GM21737 (cell line): ENCODE data around the gene ATG9B.

Experiments
- ATAC-seq: cut with Tn5 transposase; IDR thresholded peaks from one replicate; pipeline ENCODE4 v1.9.1; 2021; ENCODE audit warnings: mild to moderate bottlenecking, moderate library complexity; ENCODE audit not compliant: unreplicated experiment

ATG9B gene, protein sequence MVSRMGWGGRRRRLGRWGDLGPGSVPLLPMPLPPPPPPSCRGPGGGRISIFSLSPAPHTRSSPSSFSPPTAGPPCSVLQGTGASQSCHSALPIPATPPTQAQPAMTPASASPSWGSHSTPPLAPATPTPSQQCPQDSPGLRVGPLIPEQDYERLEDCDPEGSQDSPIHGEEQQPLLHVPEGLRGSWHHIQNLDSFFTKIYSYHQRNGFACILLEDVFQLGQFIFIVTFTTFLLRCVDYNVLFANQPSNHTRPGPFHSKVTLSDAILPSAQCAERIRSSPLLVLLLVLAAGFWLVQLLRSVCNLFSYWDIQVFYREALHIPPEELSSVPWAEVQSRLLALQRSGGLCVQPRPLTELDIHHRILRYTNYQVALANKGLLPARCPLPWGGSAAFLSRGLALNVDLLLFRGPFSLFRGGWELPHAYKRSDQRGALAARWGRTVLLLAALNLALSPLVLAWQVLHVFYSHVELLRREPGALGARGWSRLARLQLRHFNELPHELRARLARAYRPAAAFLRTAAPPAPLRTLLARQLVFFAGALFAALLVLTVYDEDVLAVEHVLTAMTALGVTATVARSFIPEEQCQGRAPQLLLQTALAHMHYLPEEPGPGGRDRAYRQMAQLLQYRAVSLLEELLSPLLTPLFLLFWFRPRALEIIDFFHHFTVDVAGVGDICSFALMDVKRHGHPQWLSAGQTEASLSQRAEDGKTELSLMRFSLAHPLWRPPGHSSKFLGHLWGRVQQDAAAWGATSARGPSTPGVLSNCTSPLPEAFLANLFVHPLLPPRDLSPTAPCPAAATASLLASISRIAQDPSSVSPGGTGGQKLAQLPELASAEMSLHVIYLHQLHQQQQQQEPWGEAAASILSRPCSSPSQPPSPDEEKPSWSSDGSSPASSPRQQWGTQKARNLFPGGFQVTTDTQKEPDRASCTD

GRCh38 chr7:151024435-151025056, at the start of gene ATG9B:
Gene ATG9B, minus strand, starts transcription at chr7:151024494. Its CDS starts 71 bp downstream, at chr7:151024423.
- no peak for ATAC-seq

GRCh38 chr7:151073990-151074389, 49.7 kb upstream of the ATG9B start:
- no peak for ATAC-seq

GRCh38 chr7:151071032-151071866, 47.0 kb upstream of the ATG9B start:
- no peak for ATAC-seq

- no peak for ATAC-seq
Observed at GRCh38 chr7:151070574-151070960, 46.3 kb upstream of the ATG9B start.

- no peak for ATAC-seq
Observed at GRCh38 chr7:151069841-151070573, 45.7 kb upstream of the ATG9B start.

DNA sequence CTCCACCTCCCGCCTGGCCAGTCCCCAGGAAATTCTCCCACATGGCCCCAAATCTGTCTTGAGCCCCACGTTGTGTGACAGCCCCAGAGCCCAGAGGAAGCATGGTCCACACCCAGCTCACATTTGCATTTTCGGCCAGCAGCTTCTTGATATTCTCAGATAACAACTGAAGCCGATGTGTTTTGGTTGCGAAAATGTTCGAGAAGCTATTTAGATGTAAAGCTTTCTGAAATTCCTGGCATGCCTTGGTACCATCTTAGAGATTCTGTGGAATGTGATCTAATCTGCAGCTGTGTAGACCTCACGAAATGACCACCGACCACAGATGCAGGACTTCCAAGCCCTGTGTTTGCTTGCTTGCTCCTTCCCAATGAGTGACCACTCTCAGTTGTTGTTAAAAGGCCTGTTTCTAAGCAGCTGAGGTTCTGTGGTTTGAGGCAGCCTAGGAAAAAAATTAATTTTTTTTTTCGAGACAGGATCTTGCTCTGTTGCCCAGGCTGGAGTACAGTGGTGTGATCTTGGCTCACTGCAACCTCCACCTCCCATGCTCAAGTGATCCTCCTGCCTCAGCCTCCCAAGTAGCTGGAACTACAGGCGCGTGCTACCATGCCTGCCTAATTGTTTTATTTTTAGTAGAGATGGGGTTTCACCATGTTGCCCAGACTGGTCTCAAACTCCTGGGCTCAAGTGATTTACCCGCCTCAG, 43.9 kb upstream of the ATG9B start:
- no peak for ATAC-seq

DNA sequence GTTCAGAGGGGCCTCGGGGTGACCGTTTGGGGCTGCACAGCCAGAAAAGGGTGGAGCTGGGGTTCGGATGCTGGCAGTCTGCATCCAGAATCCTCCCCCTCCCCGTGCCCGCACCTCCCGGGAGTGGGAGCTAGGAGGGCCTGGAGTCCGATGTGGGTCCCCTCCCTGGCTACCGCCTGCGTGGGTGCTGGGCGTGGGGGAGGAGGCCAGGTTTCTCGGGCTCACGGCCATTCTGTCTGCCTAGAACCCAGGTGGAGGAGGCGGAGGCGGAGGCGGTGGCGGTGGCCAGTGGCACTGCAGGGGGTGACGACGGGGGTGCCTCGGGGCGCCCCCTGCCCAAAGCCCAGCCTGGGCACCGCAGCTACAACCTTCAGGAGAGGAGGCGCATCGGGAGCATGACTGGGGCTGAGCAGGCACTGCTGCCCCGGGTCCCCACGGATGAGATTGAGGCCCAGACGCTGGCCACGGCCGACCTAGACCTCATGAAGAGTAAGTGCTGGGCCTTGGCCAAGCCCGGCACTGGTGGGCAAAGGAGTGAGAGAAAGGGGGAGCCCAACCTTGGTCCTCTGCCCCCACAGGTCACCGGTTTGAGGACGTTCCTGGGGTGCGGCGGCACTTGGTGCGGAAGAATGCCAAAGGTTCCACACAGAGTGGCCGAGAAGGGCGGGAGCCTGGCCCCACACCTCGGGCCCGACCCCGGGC, 42.1 kb upstream of the ATG9B start:
- no peak for ATAC-seq

GRCh38 chr7:151065516-151065915, 41.2 kb upstream of the ATG9B start:
- no peak for ATAC-seq

DNA sequence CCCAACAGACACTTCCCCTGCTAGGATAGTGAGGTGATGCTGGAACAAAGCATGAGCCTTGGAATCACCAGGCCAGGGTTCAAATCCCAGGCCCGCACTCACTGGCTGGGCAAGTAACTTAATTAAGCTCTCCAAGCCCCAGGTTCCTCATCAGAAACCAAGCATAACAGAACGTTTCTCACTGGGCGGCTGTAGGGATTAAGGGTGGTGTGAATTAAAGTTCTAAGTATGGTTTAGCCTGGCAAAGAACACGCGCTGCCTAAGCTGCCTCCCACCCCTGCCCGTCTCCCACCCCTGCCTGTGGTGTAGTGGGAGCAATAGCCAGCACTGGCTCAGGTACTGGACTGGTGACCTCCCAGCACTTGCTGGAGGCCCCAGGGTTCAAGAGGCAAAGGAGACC, 40.7 kb upstream of the ATG9B start:
- no peak for ATAC-seq

DNA sequence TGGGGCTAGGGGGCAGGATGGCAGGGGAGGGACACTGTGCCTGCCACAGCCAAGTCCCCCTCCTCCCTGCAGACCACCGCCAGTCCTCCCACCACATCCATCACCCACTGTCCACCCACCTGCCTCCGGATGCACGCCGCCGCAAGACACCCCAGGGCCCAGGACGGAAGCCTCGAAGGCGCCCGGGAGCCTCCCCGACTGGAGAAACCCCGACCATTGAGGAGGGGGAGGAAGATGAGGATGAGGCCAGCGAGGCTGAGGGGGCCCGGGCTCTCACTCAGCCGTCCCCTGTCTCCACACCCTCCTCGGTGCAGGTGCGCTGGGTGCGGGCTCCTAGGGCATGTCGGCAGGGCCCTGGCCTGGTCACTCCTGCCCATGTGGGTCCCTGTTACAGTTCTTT, 40.2 kb upstream of the ATG9B start:
- ATAC-seq, result no peak

DNA sequence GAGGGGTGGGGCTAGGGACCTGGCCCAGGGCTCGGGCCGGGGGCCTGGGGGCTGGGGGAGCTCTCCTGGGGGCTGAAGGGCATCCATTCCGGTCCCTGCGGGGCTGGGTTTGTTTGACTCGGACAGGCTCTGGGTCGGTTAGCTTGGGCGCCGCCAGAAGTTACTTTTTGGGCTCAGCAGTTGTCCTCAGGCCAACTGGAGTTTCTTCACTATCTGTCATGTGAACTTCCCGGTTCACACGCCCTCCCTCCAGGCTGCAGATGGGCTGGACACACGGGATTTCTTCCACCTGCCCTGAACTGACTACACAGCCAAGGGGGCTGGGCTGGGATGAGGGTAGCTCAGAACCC, 38.9 kb upstream of the ATG9B start:
- ATAC-seq, result no peak

GRCh38 chr7:151062399-151063211, 38.3 kb upstream of the ATG9B start:
- no peak for ATAC-seq

DNA sequence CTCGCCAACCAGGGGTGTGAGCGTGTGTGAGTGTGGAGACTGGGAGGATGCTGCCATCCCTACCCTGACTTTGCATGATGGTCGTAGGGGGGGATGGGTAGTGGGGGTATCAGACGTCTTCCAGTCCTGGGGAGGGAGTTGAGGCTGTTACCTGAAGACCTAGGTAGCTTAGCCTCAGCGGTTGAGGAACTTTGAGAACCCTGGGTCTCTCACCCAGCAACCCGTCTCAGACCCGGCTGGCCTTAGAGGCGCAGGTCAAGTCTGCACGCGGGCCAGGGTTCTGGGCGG, 37.8 kb upstream of the ATG9B start:
- no peak for ATAC-seq

- no peak for ATAC-seq
Observed at GRCh38 chr7:151061213-151062110, 37.2 kb upstream of the ATG9B start.

GRCh38 chr7:151060416-151061212, 36.3 kb upstream of the ATG9B start:
- no peak for ATAC-seq

DNA sequence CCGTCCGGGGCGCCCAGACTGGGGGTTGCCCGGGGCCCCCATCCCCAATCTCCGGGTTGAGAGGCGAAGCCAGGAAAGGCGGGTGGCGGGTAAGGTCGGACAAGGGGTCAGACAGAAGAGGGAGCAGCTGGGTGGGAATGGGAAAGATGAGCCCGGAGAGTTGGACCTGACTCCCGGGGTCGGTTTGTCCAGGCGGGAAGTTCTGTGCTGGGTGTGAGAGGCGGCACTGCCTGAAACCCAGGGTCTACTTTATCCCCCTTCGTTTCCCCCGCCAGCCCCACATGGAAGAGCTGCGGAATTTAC, 35.8 kb upstream of the ATG9B start:
- no peak for ATAC-seq
